GM19372 (cell line): Measurements from ENCODE around the gene C17orf113.

Experiments
- ATAC-seq: cut with Tn5 transposase; IDR thresholded peaks from one replicate; pipeline ENCODE4 v1.9.1; 2021; ENCODE audit warnings: mild to moderate bottlenecking, low read depth, moderate library complexity; ENCODE audit not compliant: unreplicated experiment

Gene C17orf113

GRCh38 chr17:42072323-42073187 lies 22.2 kb upstream of the C17orf113 start:
- ATAC-seq = no peak

GRCh38 chr17:42071810-42072209 lies 21.4 kb upstream of the C17orf113 start:
- ATAC-seq = no peak

GRCh38 chr17:42068979-42069378 lies 18.6 kb upstream of the C17orf113 start:
- no peak for ATAC-seq

GRCh38 chr17:42067371-42068091 lies 17.1 kb upstream of the C17orf113 start:
- no peak for ATAC-seq

GRCh38 chr17:42065201-42065600 lies 14.8 kb upstream of the C17orf113 start:
- no peak for ATAC-seq

GRCh38 chr17:42062681-42063080 lies 12.3 kb upstream of the C17orf113 start:
- no peak for ATAC-seq

GRCh38 chr17:42061646-42062487 lies 11.5 kb upstream of the C17orf113 start:
- ATAC-seq = no peak

GRCh38 chr17:42060231-42060630 lies 9.8 kb upstream of the C17orf113 start:
- ATAC-seq = no peak

- ATAC-seq = no peak
Observed at GRCh38 chr17:42059815-42060214, 9.4 kb upstream of the C17orf113 start.

GRCh38 chr17:42058063-42058462 lies 7.7 kb upstream of the C17orf113 start:
- ATAC-seq = no peak

GRCh38 chr17:42056635-42057034 lies 6.2 kb upstream of the C17orf113 start:
- no peak for ATAC-seq

- ATAC-seq = no peak
Observed at GRCh38 chr17:42055496-42055895, 5.1 kb upstream of the C17orf113 start.

GRCh38 chr17:42055027-42055426 lies 4.6 kb upstream of the C17orf113 start:
- no peak for ATAC-seq

- ATAC-seq = no peak
Observed at GRCh38 chr17:42053731-42054500, 3.5 kb upstream of the C17orf113 start.

GRCh38 chr17:42052346-42052877 lies 2.0 kb upstream of the C17orf113 start:
- no peak for ATAC-seq

GRCh38 chr17:42051645-42052044 lies 1.2 kb upstream of the C17orf113 start:
- no peak for ATAC-seq

GRCh38 chr17:42051013-42051400 lies 606 bp upstream of the C17orf113 start:
- ATAC-seq = no peak

GRCh38 chr17:42049834-42050392 lies 488 bp downstream of the C17orf113 start:
- ATAC-seq = no peak

GRCh38 chr17:42047343-42047742 lies 3.1 kb downstream of the C17orf113 start:
- ATAC-seq = no peak

- no peak for ATAC-seq
Observed at GRCh38 chr17:42045719-42046118, 4.7 kb downstream of the C17orf113 start.
